HG03457 (cell line): Measurements from ENCODE around the gene NF2.

ENCODE experiments used
- ATAC-seq: cut with Tn5 transposase; IDR thresholded peaks from one replicate; pipeline ENCODE4 v1.9.1; 2021; ENCODE audit warnings: moderate number of reproducible peaks; ENCODE audit not compliant: unreplicated experiment

NF2 gene

GRCh38 chr22:29661336-29661735 lies 57.9 kb downstream of the NF2 start:
- no peak for ATAC-seq

DNA sequence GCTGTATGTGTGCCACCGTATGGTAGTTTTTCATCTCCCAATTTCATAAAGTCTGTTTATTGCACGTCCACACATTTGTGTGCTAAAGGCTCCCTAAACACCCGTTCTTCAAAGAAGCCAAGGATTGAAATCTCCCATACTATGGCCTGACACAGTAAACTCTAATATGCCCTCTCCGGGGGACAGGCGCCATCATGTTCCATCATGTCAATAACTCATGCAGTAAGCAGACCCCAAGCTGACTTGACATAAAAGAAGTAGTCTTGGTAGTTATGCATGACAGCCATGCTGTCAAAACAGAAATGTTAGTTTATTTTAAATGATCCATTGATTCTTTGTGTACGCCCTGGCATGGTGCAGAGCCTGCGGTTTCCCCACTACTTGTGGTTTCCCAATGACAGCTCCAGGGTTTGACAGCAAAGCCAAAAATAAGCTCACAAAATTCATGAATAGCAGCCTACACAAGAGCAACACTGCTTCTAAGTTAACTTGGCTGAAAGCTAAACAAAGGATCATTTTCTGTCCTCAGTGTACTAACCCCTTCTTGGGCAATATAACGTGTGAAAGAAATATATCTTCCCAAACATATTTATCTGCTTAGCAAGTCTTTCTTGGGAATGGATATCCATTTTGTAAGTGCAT lies 59.9 kb downstream of the NF2 start:
- no peak for ATAC-seq

DNA sequence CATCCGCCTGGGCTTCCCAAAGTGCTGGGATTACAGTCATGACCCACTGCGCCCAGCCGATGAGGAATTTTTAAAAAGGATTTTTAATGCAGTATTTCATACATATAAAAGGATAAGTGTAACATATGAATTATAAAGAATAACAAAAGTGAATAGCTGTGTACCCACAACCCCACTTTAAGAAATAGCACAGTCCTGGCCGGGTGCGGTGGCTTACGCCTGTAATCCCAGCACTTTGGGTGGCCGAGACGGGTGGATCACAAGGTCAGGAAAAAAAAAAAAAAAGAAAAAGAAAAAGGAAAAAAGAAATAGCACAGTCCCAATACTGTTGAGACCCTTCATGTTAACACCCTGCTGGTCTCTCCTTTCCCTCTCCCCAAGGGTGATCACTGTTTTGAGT lies 62.1 kb downstream of the NF2 start:
- no peak for ATAC-seq

DNA sequence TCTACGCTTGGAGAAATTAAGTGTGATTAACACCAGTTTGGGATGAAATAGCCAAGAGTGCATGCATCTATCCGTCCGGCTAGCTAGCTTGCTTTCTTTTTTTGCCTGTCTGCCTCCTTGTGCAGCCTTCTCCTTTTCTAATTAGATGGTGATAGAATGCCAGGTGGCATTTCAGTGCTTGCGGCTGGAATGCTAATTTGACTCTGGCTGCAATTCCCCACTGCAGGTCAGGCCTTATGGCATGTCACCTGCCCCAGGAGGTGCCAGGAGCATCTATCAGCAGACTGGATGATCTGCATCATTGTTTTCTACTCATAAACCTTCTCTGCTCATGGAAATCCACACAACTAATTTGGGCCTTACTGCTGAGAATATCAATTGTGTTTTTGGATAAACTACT lies 65.2 kb downstream of the NF2 start:
- no peak for ATAC-seq

DNA sequence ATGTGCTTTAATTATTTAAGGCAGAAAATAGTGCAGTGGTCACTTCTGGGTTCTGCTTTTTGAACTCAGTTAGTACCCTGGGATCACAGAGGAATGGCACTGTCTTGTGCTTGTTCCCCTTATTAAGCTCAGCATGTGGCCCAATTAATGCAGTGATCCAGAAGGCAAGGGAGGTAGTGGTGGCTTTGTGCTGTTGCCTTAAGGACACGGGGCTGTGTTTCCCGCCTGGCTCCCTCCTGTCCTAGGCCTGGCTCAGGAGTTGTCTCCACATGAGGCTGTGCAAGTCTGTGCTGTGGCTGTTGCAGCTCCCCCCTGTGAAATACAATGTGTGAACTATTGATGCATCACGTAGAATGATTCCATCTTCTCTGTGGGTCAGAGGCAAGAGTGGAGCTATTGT lies 67.2 kb downstream of the NF2 start:
- no peak for ATAC-seq

- ATAC-seq, result no peak
These were observed 70.1 kb downstream of the NF2 start for GRCh38 chr22:29673361-29674066.

DNA sequence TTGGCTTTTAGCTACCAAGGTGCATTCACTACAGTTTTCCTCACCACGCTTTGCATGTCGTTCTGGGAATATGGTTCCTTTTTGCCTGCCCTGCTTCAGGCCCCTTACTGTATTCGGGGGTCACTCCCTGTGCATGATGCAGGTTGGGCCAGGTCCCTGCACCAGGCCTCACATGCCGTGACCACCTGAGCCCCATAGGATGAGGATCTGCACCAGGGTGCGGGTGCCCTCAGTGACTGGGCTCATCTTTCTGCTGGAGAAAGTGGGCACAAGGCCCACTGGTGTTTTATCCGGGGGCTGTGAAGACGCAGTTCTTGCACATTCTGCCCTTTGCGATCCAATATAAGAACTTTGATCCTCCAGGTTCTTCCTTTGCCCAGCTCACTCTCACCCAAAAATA lies 70.7 kb downstream of the NF2 start:
- ATAC-seq, result no peak

DNA sequence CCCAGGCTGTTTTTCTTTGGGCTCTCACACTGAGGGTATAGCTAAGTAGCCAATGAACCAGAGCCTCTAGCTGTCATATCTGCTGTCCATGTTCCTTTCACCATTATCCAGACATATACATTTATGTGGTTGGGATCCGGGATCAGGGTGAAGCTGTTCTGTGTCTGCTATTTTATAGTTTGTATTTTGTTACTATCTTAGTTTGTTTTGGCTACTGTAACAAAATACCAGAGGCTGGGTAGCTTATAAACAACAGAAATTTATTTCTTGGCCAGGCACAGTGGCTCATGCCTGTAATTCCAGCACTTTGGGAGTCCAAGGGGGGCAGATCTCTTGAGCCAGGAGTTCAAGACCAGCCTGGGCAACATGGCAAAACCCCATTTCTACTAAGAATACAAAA lies 75.9 kb downstream of the NF2 start:
- ATAC-seq, result no peak

- no peak for ATAC-seq
These were observed 80.1 kb downstream of the NF2 start for GRCh38 chr22:29683536-29683935.

DNA sequence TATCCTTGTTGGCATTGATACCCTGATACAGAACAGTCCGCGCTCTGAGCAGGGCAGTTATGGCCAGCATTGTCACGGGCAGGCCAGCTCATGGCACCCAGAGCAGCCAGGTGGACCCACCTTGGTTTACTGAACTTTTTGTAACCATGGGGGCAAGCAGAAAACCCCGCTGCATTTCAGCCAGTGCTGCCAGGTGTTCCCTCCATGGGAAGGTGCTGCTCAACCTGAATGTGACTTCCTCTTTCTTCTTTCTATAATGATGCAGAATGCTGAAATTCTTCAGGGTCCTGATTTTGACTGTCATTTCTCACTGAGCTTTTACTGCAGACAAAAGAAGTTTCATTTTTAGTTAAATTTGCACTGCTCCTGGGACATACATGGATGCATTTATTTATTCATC lies 80.8 kb downstream of the NF2 start:
- ATAC-seq, result no peak

- no peak for ATAC-seq
These were observed 85.9 kb downstream of the NF2 start for GRCh38 chr22:29689206-29689879.

DNA sequence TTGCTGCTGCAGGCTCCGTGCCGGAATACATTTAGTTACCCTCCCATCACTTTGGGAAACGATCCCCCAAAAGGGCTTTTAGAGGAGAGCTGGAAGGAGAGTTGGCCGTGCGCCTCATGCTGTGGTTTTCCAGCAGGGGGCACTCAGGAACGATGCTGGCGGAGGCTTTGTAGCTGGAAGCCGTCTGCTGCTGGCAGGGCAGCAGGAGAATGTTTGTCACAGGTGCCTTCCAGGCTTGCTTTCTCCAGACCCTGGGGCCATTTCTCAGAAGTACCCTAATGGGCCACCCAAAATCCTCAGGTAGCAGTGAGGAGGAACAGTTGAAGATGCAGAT lies 86.4 kb downstream of the NF2 start:
- no peak for ATAC-seq

DNA sequence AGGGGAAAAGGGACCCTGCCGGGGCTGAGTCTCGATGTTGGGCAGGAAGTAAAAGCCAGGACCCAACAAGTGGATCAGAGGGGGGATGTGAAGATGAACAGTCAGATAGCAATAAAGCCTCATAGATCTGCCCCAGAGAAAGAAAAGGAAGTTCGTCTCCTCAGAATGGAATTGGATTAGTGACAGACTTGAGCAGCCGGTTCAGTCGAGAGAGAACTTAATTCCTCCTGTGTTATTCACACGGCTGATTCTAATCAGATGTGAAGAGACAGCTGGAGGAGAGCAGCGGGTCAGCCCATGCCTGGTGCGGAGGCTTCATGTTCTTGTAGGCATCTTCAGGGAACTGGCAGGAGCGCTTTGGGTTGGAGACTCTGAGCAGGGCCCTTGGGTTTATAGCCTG lies 87.0 kb downstream of the NF2 start:
- ATAC-seq, result no peak

GRCh38 chr22:29691636-29692326 lies 88.3 kb downstream of the NF2 start:
- no peak for ATAC-seq

GRCh38 chr22:29692327-29692640 lies 88.9 kb downstream of the NF2 start:
- no peak for ATAC-seq

GRCh38 chr22:29693161-29693560 lies 89.7 kb downstream of the NF2 start:
- no peak for ATAC-seq

DNA sequence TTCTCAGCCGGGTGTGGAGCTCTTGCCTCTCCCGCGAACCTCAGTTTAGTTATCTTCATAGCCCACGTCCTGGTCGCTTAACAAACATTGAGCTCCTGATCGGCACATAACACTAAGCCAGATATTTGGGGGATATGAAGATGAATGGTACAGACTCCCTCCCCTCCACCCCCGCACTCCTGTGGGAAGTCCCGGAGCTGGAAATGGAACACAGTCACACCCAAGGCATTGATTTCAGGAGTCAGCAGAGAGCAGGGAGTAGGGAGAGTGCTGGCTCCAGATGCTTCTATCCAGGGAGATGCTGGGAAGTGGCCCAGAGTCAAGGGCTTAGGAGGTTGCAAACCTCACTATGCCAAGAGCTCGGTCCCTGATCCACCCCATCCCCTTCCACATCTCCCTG lies 90.2 kb downstream of the NF2 start:
- no peak for ATAC-seq

DNA sequence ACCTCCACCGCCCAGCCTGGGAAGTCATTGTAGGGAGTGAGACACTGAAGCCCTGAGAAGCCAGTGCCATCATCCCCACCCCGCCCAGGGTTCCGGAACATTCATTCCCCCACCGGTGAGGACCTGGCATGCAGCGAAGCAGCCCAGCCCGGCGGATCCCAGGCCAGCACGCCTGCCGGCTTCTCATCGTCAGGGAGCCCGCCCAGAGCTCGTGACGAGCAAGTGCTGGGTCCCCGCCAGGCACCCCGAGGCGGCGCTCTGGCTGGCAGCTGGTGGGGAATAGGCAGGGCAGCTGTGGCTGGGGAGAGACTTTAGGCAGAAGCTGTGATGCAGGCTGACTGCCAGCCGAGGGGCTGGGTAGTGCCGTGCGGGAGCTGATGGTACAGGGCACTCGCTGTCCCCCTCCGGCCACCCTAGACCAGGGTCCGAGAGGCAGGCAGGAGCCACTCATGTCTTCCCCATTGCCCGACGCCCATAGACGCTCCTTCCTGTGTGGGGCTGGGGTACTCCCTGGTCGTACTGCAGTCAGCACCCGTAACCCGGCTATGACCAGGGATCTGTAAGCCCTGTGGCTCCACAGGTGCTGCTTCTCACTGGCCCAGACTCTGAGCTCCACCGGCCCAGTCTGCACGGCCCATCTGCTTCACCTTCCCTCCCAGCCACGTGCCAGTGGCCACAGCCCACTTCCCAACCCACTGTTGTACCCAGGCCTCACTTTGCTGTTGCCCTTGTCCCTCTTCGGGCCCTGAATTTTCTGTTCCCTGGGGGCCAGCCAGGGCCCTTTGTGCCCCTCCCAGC lies 91.9 kb downstream of the NF2 start:
- ATAC-seq, result no peak

GRCh38 chr22:29697853-29698598 lies 94.6 kb downstream of the NF2 start:
- ATAC-seq, result no peak

- ATAC-seq, result no peak
These were observed 96.9 kb downstream of the NF2 start for GRCh38 chr22:29700206-29700899.
